ENCODE measurements around the gene TMEM151A.

The TMEM151A gene

DNA sequence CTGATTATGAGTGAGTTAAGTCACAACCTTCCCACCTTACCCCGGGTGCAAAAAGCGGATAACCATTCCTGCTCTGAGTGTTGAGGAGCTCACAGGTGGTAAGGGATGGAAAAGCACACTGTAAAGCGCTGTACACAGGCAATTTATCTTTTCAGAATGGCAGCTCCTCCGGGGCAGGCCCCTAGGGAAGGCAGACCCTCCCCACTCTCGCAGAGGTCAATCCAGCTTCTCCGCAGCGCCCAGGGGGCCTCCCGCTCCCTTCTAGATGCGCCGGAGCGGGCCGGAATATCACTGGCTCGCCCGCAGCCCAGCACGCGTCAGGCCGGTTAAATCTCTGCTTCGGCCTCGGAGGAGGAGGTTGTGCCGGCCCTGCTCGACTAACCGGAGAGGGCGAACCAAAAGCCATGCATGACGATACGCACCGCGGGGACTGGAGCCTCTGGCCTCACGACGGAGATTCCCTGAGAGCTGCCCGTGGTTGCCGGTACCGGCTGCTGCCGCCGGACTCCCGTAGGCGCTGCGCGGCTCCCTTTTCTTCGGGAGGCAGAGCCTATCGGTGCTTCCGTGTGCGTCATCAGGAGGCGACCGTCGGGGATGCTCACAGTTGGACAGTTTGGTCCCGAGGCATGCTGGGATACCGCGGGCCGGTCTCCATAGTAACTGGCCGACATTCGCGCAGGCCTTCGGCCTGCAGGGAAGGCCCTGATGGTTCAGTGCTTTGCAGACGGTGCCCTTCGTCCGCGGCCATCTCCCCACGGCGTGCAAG is 53.0 kb downstream of the TMEM151A start, which contains the start of gene BRMS1:
Gene BRMS1 (minus strand): TSS at position 555 of the 766 bp plus-strand sequence. CDS start 2,870 bp downstream, outside the sequence.
- peak within 1 kb of the TSS; percentile 93 for H3K4me3 ChIP-seq (ENCODE audit: low read length)
- peaks cover 23% of the 10 kb centered on the region for H3K36me3 ChIP-seq (ENCODE audit: control insufficient read depth, insufficient read depth, low read length)
- peaks cover 15% of the 10 kb centered on the region for H3K4me1 ChIP-seq (ENCODE audit: control insufficient read depth, insufficient read depth, low read length)
- H3K27ac ChIP-seq (ENCODE audit: low read depth, low read length) = peak within 1 kb of the TSS; percentile 79
- H3K9ac ChIP-seq (ENCODE audit: low read length) = peak within 1 kb of the TSS; percentile 86
- H3K27me3 ChIP-seq (ENCODE audit: control insufficient read depth, insufficient read depth, low read length) = no peaks in the 10 kb centered on the region

DNA sequence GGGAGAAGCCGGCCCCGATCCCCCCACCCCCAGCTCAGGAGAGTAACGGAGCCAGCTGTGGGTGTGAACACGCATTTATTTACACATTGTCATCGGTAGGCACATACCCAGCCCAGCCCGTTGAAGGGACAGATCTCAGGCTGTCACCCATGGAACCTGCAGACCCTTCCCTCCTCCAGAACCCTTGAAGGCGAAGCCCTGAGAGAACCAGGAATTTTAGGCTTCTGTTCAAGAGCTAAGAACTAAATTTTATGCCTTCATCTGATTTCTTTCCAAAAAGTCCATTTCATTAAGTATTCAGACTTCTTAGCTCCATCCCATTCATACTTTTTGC is 53.6 kb downstream of the TMEM151A start:
- H3K36me3 ChIP-seq (ENCODE audit: control insufficient read depth, insufficient read depth, low read length) = peaks cover 18% of the 10 kb centered on the region
- H3K4me1 ChIP-seq (ENCODE audit: control insufficient read depth, insufficient read depth, low read length) = peaks cover 15% of the 10 kb centered on the region
- H3K27ac ChIP-seq (ENCODE audit: low read depth, low read length) = peak overlapping the region; percentile 79
- no peaks in the 10 kb centered on the region for H3K27me3 ChIP-seq (ENCODE audit: control insufficient read depth, insufficient read depth, low read length)
- peak overlapping the region; percentile 93 for H3K4me3 ChIP-seq (ENCODE audit: low read length)
- H3K9ac ChIP-seq (ENCODE audit: low read length) = peak overlapping the region; percentile 49

All from rectal smooth muscle tissue (tissue), 1 donor.